ENCODE results near the gene RGL2. TPM values are rescaled to one million over a fixed set of nuclear protein-coding genes. Genes with fewer than 3 reads are reported as not detected.

The RGL2 gene
- total and polyA plus RNA-seq, 2 of the 13 experiments (the other 11 are each of a cell fraction or from before 2014, with no cell fraction given), result 22.9 to 47.4 TPM

DNA sequence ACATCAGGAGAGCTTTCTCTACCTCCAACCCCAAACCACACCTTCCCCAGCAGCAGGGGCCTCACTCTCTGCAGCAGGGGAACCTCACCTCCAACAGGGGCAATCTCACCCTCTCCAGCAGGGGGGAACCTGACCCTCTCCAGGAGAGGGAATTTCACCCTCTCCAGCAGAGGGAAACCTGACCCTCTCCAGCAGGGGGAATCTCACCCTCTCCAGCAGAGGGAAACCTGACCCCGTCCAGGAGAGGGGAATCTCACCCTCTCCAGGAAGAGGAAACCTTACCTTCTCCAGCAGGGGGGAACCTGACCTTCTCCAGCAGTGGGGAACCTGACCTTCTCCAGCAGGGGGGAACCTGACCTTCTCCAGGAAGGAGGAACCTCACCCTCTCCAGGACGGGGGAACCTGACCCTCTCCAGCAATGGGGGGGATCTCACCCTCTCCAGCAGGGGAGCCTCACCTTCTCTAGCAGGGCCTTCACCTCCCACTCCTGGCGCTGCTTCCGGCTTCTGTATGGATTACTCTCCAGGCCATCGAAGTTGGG is 18.7 kb downstream of the RGL2 start (continued):
- 0 out of 2 replicates have a peak, but pooled peaks have one; percentile 28 for TF ChIP-seq ZNF777 (CRISPR knock-in tag; IDR thresholded peaks at IDR 0.05)
- TF ChIP-seq, protein P1, sequence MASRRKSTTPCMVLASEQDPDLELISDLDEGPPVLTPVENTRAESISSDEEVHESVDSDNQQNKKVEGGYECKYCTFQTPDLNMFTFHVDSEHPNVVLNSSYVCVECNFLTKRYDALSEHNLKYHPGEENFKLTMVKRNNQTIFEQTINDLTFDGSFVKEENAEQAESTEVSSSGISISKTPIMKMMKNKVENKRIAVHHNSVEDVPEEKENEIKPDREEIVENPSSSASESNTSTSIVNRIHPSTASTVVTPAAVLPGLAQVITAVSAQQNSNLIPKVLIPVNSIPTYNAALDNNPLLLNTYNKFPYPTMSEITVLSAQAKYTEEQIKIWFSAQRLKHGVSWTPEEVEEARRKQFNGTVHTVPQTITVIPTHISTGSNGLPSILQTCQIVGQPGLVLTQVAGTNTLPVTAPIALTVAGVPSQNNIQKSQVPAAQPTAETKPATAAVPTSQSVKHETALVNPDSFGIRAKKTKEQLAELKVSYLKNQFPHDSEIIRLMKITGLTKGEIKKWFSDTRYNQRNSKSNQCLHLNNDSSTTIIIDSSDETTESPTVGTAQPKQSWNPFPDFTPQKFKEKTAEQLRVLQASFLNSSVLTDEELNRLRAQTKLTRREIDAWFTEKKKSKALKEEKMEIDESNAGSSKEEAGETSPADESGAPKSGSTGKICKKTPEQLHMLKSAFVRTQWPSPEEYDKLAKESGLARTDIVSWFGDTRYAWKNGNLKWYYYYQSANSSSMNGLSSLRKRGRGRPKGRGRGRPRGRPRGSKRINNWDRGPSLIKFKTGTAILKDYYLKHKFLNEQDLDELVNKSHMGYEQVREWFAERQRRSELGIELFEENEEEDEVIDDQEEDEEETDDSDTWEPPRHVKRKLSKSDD (CRISPR knock-in tag; IDR thresholded peaks at IDR 0.05; ENCODE audit: low read depth), result no peak
- TF ChIP-seq, protein P2, sequence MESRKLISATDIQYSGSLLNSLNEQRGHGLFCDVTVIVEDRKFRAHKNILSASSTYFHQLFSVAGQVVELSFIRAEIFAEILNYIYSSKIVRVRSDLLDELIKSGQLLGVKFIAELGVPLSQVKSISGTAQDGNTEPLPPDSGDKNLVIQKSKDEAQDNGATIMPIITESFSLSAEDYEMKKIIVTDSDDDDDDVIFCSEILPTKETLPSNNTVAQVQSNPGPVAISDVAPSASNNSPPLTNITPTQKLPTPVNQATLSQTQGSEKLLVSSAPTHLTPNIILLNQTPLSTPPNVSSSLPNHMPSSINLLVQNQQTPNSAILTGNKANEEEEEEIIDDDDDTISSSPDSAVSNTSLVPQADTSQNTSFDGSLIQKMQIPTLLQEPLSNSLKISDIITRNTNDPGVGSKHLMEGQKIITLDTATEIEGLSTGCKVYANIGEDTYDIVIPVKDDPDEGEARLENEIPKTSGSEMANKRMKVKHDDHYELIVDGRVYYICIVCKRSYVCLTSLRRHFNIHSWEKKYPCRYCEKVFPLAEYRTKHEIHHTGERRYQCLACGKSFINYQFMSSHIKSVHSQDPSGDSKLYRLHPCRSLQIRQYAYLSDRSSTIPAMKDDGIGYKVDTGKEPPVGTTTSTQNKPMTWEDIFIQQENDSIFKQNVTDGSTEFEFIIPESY (CRISPR knock-in tag; IDR thresholded peaks at IDR 0.05), result peak; percentile 62; the same call in 1 of the 2 replicates
- TF ChIP-seq, protein P3, sequence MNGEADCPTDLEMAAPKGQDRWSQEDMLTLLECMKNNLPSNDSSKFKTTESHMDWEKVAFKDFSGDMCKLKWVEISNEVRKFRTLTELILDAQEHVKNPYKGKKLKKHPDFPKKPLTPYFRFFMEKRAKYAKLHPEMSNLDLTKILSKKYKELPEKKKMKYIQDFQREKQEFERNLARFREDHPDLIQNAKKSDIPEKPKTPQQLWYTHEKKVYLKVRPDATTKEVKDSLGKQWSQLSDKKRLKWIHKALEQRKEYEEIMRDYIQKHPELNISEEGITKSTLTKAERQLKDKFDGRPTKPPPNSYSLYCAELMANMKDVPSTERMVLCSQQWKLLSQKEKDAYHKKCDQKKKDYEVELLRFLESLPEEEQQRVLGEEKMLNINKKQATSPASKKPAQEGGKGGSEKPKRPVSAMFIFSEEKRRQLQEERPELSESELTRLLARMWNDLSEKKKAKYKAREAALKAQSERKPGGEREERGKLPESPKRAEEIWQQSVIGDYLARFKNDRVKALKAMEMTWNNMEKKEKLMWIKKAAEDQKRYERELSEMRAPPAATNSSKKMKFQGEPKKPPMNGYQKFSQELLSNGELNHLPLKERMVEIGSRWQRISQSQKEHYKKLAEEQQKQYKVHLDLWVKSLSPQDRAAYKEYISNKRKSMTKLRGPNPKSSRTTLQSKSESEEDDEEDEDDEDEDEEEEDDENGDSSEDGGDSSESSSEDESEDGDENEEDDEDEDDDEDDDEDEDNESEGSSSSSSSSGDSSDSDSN (CRISPR knock-in tag; IDR thresholded peaks at IDR 0.05), result peak; percentile 23; the same call in 1 of the 2 replicates
- TF ChIP-seq ZNF644 (CRISPR knock-in tag; IDR thresholded peaks at IDR 0.05; ENCODE audit: low read depth), result no peak
- TF ChIP-seq, protein P4, sequence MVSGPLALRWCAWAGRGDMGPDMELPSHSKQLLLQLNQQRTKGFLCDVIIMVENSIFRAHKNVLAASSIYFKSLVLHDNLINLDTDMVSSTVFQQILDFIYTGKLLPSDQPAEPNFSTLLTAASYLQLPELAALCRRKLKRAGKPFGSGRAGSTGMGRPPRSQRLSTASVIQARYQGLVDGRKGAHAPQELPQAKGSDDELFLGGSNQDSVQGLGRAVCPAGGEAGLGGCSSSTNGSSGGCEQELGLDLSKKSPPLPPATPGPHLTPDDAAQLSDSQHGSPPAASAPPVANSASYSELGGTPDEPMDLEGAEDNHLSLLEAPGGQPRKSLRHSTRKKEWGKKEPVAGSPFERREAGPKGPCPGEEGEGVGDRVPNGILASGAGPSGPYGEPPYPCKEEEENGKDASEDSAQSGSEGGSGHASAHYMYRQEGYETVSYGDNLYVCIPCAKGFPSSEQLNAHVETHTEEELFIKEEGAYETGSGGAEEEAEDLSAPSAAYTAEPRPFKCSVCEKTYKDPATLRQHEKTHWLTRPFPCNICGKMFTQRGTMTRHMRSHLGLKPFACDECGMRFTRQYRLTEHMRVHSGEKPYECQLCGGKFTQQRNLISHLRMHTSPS (CRISPR knock-in tag; IDR thresholded peaks at IDR 0.05; ENCODE audit: low read depth), result no peak
- 0 out of 2 replicates have a peak, but pooled peaks have one; percentile 25 for TF ChIP-seq ZFX (CRISPR knock-in tag; IDR thresholded peaks at IDR 0.05; ENCODE audit: low read depth)
- no peak for TF ChIP-seq ZNF7 (CRISPR knock-in tag; IDR thresholded peaks at IDR 0.05)
- TF ChIP-seq TOPORS (CRISPR knock-in tag; IDR thresholded peaks at IDR 0.05), result no peak
- TF ChIP-seq, protein P5, sequence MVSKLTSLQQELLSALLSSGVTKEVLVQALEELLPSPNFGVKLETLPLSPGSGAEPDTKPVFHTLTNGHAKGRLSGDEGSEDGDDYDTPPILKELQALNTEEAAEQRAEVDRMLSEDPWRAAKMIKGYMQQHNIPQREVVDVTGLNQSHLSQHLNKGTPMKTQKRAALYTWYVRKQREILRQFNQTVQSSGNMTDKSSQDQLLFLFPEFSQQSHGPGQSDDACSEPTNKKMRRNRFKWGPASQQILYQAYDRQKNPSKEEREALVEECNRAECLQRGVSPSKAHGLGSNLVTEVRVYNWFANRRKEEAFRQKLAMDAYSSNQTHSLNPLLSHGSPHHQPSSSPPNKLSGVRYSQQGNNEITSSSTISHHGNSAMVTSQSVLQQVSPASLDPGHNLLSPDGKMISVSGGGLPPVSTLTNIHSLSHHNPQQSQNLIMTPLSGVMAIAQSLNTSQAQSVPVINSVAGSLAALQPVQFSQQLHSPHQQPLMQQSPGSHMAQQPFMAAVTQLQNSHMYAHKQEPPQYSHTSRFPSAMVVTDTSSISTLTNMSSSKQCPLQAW (CRISPR knock-in tag; IDR thresholded peaks at IDR 0.05), result peak; percentile 72
- TF ChIP-seq ZNF546 (CRISPR knock-in tag; conservative IDR thresholded peaks at IDR 0.05), result no peak
- TF ChIP-seq THAP11 (CRISPR knock-in tag; IDR thresholded peaks at IDR 0.05), result peak; percentile 39; the same call in 1 of the 2 replicates
- TF ChIP-seq ZNF674 (CRISPR knock-in tag; IDR thresholded peaks at IDR 0.05; ENCODE audit: low read depth), result no peak
- no peak for TF ChIP-seq LCORL (IDR thresholded peaks at IDR 0.05)
- peak; percentile 78 for TF ChIP-seq LCORL (CRISPR knock-in tag; IDR thresholded peaks at IDR 0.05)
- TF ChIP-seq, protein P6, sequence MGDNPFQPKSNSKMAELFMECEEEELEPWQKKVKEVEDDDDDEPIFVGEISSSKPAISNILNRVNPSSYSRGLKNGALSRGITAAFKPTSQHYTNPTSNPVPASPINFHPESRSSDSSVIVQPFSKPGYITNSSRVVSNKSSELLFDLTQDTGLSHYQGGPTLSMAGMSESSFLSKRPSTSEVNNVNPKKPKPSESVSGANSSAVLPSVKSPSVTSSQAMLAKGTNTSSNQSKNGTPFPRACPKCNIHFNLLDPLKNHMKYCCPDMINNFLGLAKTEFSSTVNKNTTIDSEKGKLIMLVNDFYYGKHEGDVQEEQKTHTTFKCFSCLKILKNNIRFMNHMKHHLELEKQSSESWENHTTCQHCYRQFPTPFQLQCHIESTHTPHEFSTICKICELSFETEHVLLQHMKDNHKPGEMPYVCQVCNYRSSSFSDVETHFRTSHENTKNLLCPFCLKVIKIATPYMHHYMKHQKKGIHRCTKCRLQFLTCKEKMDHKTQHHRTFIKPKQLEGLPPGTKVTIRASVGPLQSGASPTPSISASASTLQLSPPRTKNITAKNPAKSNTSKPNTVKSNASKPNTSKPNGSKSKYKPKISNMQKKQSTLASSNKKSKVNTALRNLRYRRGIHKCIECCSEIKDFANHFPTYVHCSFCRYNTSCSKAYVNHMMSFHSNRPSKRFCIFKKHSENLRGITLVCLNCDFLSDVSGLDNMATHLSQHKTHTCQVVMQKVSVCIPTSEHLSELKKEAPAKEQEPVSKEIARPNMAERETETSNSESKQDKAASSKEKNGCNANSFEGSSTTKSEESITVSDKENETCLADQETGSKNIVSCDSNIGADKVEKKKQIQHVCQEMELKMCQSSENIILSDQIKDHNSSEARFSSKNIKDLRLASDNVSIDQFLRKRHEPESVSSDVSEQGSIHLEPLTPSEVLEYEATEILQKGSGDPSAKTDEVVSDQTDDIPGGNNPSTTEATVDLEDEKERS (CRISPR knock-in tag; IDR thresholded peaks at IDR 0.05), result no peak

Measured in HepG2 (cell line).